ENCODE measurements around the gene DSC2. TPM values are rescaled to one million over a fixed set of nuclear protein-coding genes. Genes with fewer than 3 reads are reported as not detected.

Gene DSC2
- total RNA-seq, 2 donors from 2014 or later, result 19.3 to 19.5 TPM

DNA sequence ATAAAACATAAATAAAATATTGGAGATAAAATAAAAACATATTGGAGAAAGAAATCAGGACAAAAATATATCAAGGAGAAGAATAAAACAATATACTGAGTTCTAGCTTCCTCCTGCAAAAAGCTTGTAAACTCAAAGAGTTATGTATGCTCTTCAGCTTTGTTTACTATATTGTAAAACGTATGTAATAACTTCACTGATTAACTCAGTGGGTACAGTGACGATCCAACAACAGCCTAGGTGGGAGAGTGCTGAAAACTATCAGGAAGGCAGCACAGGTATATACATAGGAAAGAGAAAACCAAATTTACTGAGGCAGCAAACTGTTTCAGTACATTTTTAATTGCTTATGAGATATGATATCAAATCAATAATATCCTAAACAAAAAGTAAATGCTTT is 8.3 kb downstream of the DSC2 start:
- H3K27me3 ChIP-seq, result no peaks in the 10 kb centered on the region
- H3K36me3 ChIP-seq, result no peaks in the 10 kb centered on the region
- no peaks in the 10 kb centered on the region for H3K9me3 ChIP-seq
- H3K4me3 ChIP-seq, result no peak overlapping the region
- no peak for DNase-seq (ENCODE audit: low spot score)
- H3K27ac ChIP-seq, result no peak overlapping the region
- no peak for TF ChIP-seq CTCF (IDR thresholded peaks at IDR 0.05)
- H3K4me1 ChIP-seq, result no peaks in the 10 kb centered on the region

- DNase-seq (ENCODE audit: low spot score), result no peak
- no peaks in the 10 kb centered on the region for H3K27me3 ChIP-seq
- H3K36me3 ChIP-seq, result no peaks in the 10 kb centered on the region
- TF ChIP-seq CTCF (IDR thresholded peaks at IDR 0.05), result no peak
- no peaks in the 10 kb centered on the region for H3K4me1 ChIP-seq
- no peak overlapping the region for H3K4me3 ChIP-seq
- no peaks in the 10 kb centered on the region for H3K9me3 ChIP-seq
- no peak overlapping the region for H3K27ac ChIP-seq
These were observed 8.9 kb downstream of the DSC2 start for GRCh38 chr18:31093294-31093693.

GRCh38 chr18:31091350-31091749 is 10.9 kb downstream of the DSC2 start:
- H3K27me3 ChIP-seq, result no peaks in the 10 kb centered on the region
- no peaks in the 10 kb centered on the region for H3K36me3 ChIP-seq
- no peaks in the 10 kb centered on the region for H3K4me1 ChIP-seq
- H3K4me3 ChIP-seq, result no peak overlapping the region
- no peak for DNase-seq (ENCODE audit: low spot score)
- H3K27ac ChIP-seq, result peak overlapping the region; percentile 19 to 59
- TF ChIP-seq CTCF (IDR thresholded peaks at IDR 0.05), result no peak
- H3K9me3 ChIP-seq, result no peaks in the 10 kb centered on the region

- Histone ChIP-seq H3K4me1 (no peaks in the 10 kb centered on the region), H3K36me3 (no peaks in the 10 kb centered on the region), H3K27ac (no peak overlapping the region), H3K27me3 (no peaks in the 10 kb centered on the region), H3K9me3 (no peaks in the 10 kb centered on the region), H3K4me3 (no peak overlapping the region)
- no peak for DNase-seq (ENCODE audit: low spot score)
- TF ChIP-seq CTCF (IDR thresholded peaks at IDR 0.05), result no peak
These were observed 13.7 kb downstream of the DSC2 start for GRCh38 chr18:31088532-31088931.

DNA sequence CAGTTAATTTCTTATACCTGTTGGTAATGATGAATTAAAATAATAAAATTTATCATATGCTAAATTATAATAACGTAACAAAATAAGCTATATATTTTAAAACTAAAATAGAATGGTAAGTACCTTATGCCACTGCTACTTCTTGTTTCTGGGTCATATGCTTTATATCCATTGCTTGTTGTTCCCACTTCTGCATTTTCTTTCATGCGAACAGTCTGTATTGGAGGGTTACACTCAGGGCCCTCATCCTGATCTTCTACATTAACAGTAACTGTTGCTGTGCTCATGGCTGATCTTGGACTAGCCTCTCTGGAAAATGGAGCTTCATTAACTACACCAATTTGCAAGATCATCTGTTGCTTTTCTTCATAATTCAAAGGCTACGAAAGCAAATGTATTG is 22.2 kb downstream of the DSC2 start:
- Histone ChIP-seq H3K9me3 (no peaks in the 10 kb centered on the region), H3K36me3 (peaks cover 38% of the 10 kb centered on the region), H3K27ac (no peak overlapping the region), H3K4me1 (no peaks in the 10 kb centered on the region), H3K4me3 (no peak overlapping the region), H3K27me3 (no peaks in the 10 kb centered on the region)
- DNase-seq (ENCODE audit: low spot score), result no peak
- TF ChIP-seq CTCF (IDR thresholded peaks at IDR 0.05), result no peak

- DNase-seq (ENCODE audit: low spot score), result no peak
- Histone ChIP-seq H3K9me3 (no peaks in the 10 kb centered on the region), H3K4me1 (no peaks in the 10 kb centered on the region), H3K27ac (no peak overlapping the region), H3K4me3 (no peak overlapping the region), H3K27me3 (no peaks in the 10 kb centered on the region), H3K36me3 (peaks cover 55% of the 10 kb centered on the region)
- no peak for TF ChIP-seq CTCF (IDR thresholded peaks at IDR 0.05)
These were observed 24.3 kb downstream of the DSC2 start for GRCh38 chr18:31077878-31078277.
